LNCaP clone FGC (cell line): ENCODE data around the gene ECHS1.
"Not testable (repeated sequence)": the region's sequence is repeated elsewhere in the genome, so short reads cannot be mapped to it uniquely, and the experiment has no call there.

ENCODE experiments used
- DNase-seq: peaks from one replicate; pipeline ENCODE4 v3.0.0-alpha.2; 2011; ENCODE audit warnings: low read depth
- H3K4me3 ChIP-seq: 2 replicates; pipeline ENCODE4 v1.5.1; 2011; ENCODE audit warnings: mild to moderate bottlenecking, low read depth, low read length, control low read depth
- CTCF ChIP-seq: IDR thresholded peaks from 2 replicates; pipeline ENCODE4 v1.5.1; 2012; ENCODE audit warnings: mild to moderate bottlenecking; ENCODE audit not compliant: control insufficient read depth, insufficient read depth; ENCODE audit errors: extremely low read depth

Gene ECHS1

GRCh38 chr10:133381036-133381435 is 7.9 kb upstream of the ECHS1 start:
- TF ChIP-seq CTCF: no peak
- no peak overlapping the region for H3K4me3 ChIP-seq
- DNase-seq: no peak

- TF ChIP-seq CTCF: no peak
- no peak for DNase-seq
- peak overlapping the region; percentile 57 for H3K4me3 ChIP-seq
Observed at GRCh38 chr10:133379801-133380666, 6.9 kb upstream of the ECHS1 start.

- DNase-seq: no peak
Observed at GRCh38 chr10:133379152-133379800, 6.1 kb upstream of the ECHS1 start, which contains the start of gene PAOX. PAOX (plus strand) TSS chr10:133379262; CDS start chr10:133379317, 55 bp downstream.

DNA sequence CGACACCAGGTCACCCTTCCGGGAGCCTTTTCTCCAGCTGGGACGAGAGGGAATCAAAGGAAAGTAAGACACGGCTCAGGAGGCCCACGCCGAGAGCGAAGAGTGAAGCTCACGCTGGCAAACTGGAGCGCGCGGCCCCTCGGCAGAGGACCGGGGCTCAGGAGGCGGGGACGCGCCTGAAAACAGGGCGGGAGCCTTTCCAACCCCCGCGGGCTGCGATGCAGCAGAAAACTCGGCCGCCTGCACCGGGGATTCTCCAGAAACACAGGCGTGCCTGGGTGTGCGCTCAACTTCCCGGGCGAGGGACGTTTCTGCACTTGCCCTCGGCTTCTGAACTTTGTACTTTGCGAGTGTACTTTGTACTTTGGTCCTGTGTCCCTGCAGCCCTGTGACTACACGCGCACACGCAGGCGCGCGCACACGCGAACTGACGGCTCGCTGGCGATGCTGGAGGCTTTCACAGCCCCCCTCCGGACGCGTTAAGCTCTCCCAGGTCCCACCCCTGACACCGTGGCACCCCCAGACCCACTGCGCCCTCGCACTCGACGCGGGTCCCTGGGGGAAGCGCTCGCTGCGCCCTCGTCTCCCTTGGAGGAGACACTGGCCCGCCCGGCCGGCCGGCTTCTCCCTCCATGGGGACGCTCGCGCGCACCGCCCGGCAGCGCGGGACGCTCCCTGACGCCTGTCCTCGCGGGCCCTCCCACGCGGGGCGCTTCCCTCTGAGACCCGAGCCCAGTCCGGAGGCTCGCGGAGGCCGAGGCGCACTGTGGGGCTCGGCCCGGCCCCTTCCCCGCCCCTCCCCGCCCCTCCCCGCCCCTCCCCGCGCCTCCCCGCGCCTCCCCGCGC is 5.3 kb upstream of the ECHS1 start:
- no peak for TF ChIP-seq CTCF
- DNase-seq: no peak
- H3K4me3 ChIP-seq: peak overlapping the region; percentile 66

More at GRCh38 chr10:133379152-133379800, 6.1 kb upstream of the ECHS1 start, which contains the start of gene PAOX:
- TF ChIP-seq CTCF: no peak
- H3K4me3 ChIP-seq: peak within 1 kb of the TSS; percentile 66

DNA sequence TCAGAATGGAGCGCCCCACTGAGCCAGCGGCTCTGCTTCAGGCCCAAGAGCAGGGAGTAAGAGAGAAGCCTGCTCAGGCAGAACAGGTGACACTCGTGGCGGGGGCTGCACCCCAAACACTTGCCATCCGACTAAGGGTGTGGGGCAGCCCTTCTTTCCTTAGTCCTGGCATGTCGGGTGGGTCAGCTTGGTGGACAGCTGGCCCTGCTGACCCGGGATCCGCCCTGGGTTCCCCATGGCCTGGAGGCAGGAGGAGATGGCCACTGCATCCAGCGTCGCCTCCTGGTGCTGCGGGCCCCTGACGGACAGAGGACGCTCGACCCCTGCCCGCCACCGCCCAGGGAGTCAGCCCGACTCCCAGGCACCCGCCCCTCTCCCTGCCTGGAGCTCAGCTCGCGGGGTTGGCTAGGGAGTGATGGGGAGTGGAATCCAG is 4.7 kb upstream of the ECHS1 start:
- DNase-seq: no peak
- TF ChIP-seq CTCF: no peak
- peak overlapping the region; percentile 66 for H3K4me3 ChIP-seq

DNA sequence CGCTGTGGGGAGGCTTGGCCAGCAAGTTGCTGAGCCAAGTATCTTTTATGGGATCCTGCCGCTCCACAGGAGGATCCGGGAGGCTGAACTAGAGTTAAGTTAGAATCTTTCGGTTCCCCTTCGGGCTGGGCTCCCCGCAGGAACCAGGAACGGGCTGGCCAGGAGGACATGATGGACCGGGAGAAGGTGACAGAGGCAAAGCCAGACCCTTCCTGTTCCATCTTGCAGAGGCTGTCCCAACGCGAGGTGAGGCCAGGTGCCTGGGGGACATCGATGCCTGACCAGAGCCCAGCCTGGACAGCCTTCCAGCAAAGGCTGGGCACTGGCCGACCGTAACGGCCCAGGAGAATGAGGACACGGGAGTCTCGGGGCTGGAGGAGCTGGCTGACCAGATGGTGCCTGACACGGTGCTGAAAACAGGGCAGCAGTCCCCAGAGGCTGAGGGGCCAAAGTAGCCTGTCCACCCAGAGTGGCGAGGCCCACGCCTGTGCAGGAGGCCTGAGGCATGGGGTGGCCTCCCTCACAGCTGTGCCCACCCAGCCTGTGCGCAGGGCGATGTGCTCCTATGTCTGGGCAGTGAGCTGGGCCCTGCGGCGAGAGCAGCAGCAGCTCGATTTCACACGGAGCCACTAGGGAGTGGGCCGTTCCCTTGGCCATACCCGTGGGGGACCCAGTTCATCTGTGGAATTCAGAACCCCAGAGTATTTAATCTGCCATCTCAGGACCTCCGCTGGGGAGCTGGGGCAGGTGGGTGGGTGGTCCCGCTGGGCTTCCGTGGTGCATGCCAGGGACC is 4.1 kb upstream of the ECHS1 start:
- no peak overlapping the region for H3K4me3 ChIP-seq
- no peak for DNase-seq
- no peak for TF ChIP-seq CTCF

DNA sequence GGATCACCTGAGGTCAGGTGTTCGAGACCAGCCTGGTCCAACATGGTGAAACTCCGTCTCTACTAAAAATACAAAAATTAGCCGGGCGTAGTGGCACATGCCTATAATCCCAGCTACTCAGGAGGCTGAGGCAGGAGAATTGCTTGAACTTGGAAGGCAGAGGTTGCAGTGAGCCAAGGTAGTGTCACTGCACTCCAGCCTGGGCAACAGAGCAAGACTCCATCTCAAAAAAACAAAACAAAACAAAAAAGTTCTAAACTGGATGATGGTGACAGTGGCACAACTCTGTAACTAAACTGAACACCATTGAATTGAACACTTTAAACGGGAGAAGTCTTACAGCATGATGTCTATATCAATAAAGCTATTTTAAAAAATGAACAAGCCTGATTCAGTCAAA is 3.0 kb upstream of the ECHS1 start:
- not testable (repeated sequence) for H3K4me3 ChIP-seq

More for the DNA sequence above, 3.0 kb upstream of the ECHS1 start:
- not testable (repeated sequence) for DNase-seq
